Dermis blood vessel endothelial cell (primary cell): ENCODE measurements around the gene PPM1E. TPM values are rescaled to one million over a fixed set of nuclear protein-coding genes. Genes with fewer than 3 reads are reported as not detected.
"Not testable (repeated sequence)": the region's sequence is repeated elsewhere in the genome, so short reads cannot be mapped to it uniquely, and the experiment has no call there.

Experiments used
- DNase-seq: peaks from one replicate; pipeline ENCODE4 v3.0.0; 2010
- total RNA-seq: library from RNA; depleted of rRNA; stranded (reverse); fragments of >200 nt; gene quantifications from 2 replicates; pipeline ENCODE4 v1.2.3, GENCODE V29; 2014

The PPM1E gene
- under 0.01 and 0.14 TPM in 2 replicates for total RNA-seq

DNA sequence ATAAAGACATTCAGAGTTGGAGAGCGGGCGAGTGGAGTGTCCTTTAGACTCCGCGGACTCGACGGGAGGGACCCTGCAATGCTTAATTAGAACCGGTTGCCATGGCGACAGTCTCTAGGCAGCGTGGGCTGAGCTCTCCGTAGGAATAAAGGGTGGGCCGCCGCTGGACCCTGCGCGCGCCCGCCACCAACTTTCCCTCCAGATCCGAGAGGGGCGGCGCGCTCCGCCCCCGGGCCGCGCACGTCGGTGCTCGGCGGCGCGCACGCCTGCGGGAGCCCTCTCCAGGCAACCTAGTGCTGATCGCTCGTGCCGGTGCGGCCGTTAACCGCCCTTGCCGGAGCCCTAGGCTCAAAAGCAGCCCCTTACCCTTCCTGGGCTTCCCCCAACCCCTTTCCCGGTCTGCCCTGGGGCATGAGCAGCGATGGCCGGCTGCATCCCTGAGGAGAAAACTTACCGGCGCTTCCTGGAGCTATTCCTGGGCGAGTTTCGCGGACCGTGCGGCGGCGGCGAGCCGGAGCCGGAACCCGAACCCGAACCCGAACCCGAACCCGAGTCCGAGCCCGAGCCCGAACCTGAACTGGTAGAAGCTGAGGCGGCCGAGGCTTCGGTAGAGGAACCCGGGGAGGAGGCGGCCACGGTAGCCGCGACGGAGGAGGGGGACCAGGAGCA, at the start of gene PPM1E:
Gene PPM1E (plus strand): TSS at position 278 of the 669 bp plus-strand sequence.
- peak; percentile 59 for DNase-seq

DNA sequence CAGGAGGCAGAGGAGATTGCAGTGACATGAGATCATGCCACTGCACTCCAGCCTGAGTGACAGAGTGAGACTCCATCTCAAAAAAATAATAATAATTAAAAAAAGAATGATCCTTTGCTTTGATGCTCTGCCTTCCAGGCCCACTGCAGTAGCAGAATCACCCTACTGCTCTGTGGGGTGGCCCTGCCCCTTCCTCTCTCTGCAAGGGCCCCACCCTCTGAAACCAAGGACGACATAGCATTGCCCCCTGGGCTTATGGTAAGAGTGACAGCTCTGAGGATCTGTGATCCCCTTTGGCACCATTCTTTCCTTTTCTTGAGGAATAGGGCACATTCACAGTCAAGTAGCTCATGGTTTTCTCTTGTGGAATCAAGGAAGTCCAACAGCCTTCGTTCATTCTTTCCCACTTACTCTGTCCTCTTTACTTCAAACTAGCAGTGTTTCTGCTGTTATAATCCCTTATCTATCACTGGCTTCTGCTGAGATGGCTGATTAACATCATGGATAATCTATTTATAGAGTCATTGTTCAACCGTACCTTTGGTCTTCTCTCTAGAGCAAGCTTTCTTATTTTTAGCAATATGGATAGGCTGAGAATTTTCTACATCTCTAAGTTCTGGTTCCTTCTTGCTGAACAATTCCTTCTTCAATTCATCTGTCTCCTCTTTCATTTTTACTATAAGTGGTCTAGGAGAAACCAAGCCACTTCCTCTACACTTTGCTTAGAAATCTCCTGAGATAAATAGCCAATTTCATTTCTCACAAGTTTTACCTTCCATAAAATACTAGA, 49.1 kb upstream of the PPM1E start:
- DNase-seq = no peak

DNA sequence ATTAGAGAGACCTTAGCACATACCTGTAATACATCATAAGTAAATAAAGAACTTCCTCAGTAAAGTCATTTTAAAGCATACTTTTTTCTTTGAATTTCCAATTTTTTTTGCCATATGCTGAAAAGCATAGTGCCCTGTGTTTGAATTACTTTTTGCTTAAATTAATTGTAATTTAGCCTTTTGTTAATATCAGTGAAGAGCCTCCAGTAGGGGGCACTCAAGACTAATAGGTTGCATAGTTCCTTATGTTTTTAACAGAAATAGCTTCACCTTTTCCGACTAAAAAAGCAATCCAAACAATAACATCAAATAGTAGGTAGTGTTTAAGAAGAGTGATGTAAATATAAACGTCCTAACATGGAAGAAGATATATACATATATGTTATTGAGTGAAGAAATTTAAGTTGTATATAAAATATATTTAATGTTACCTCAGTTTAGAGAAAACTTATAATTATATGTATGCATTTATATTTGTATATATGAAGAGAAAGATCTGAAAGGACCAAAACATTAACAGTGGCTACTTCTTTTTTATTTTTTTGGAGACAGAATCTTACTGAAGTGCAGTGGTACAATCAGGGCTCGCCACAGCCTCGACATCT, 44.6 kb upstream of the PPM1E start:
- DNase-seq = peak; percentile 82

GRCh38 chr17:58722274-58722673, 33.4 kb upstream of the PPM1E start:
- DNase-seq = no peak

DNA sequence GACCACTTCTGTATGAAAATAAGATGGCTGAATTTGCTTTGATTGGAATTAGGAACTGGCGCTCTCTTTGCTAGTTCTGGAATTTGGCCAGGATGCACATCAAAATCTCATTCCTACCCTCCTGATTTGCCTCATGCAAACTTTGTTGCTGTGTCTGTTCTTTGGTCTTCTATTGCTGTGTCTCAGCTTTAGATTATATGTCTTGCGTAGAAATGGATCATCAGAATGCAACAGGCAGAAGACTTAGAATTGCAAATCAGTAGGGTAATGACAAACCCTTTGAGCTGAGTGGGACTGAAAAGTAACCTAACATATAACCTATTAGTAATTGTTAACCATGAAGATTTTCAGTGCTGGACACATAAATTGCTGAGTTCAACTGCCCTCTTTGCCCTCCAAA, 33.0 kb upstream of the PPM1E start:
- no peak for DNase-seq

GRCh38 chr17:58728798-58729197, 26.9 kb upstream of the PPM1E start:
- DNase-seq = no peak

DNA sequence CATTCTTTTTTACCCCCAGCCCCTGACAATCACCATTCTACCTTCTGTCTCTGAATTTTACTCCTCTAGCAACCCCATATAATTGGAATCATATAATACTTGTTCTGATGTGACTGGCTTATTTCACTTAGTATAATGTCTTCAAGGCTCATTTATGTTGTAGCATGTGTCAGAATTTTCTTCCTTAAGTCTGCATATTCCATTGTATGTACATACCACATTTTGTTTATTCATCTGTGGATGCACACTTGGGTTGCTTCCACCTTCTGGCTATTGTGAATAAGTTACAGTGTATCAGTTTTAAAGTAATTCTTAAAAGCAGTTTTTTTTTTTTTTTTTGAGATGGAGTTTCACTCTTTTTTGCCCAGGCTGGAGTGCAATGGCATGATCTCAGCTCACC, 24.7 kb upstream of the PPM1E start:
- DNase-seq = no peak

DNA sequence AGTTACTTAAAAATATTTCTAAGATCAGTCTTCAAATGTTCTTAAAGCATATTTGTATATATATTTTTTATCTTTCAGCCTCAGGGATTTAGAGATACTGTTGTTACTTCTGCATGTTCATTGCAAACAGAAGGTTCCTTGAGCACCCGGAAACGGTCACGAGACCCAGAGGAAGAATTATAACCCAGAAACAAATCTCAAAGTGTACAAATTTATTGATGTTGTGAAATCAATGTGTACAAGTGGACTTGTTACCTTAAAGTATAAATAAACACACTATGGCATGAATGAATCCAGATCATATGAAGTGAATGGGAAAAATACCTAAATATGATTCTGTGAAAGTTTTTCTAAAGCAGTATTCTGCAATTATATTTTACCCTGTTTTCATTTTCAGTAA, 21.6 kb upstream of the PPM1E start:
- DNase-seq = no peak

GRCh38 chr17:58734811-58735210, 20.8 kb upstream of the PPM1E start:
- DNase-seq = no peak

- DNase-seq = no peak
These were observed 14.5 kb upstream of the PPM1E start for GRCh38 chr17:58741121-58741625.

DNA sequence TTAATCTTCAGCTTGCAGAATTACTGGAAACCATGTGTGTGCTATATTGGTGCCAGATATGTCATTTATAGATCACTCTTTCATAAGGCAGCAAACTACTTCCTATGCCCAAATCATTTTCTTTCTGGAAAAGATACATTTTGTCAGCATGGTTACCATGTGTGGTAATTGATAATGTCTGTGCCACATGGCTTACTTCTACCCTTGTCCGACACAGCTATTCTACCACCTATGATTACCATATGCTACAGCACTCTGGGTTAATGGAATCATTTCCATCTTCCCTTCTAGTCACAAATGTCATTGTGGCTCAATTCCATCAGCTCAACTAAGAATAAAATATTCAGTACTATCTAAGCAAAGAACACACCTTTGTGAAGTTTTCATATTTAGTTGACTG, 8.0 kb upstream of the PPM1E start:
- DNase-seq = no peak

DNA sequence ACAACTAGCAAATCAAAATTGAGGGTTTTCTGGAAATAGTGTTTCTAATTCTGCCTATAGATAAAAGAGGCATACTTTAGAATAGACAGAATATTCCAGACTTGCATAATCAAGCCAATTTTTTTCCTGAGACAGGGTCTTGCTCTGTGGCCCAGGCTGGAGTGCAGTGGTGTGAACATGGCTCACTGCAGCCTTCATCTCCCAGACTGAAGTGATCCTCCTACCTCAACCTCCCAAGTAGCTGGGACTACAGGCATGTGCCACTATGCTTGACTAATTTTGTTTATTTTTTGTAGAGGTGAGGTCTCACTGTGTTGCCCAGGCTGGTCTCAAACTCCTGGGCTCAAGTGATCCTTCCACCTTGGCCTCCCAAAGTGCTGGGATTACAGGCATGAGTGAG, 6.0 kb upstream of the PPM1E start:
- not testable (repeated sequence) for DNase-seq

DNA sequence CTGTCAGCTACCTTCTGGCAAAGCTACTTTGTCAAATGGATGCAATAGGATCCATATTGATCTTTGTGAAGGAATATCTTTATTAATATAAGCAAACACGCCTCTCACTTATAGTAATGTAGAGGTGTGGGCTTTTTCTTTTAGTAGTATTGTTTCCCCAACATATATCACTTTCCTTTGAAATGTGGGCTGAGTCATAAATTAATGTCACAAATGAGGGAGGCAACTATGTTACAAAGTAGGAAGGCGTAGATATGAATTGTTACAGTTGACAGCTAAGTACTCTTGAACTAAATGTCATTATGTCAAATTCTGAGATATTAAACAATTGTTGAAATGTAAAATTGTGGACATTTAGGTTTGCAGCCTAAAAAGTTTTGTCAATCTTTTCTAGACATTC, 2.6 kb upstream of the PPM1E start:
- no peak for DNase-seq

- no peak for DNase-seq
These were observed 431 bp upstream of the PPM1E start for GRCh38 chr17:58755269-58755576.

GRCh38 chr17:58756246-58757161, 850 bp downstream of the PPM1E start:
- DNase-seq = peak; percentile 1

DNA sequence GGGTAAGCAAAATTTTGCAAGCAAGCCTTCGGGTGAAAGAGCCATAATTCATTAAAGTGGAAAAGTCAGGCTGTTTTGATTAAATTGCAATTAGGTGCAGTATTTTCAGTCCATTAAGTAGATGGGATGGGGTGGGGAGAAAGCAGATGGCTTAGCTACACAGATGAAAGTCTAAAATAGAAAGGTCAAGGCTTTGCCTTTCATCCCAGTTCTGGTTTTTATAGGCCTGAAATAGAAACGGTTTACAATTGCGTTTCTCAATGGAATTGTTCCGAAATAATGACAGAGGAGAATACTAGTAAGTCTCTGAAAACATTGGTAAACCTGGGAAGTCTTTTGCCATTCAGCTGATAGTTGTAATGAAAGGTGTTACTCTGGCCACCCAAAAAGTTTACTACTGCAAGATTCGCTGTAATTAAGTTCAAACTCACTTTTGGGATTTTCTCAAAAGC, 1.5 kb downstream of the PPM1E start:
- no peak for DNase-seq

DNA sequence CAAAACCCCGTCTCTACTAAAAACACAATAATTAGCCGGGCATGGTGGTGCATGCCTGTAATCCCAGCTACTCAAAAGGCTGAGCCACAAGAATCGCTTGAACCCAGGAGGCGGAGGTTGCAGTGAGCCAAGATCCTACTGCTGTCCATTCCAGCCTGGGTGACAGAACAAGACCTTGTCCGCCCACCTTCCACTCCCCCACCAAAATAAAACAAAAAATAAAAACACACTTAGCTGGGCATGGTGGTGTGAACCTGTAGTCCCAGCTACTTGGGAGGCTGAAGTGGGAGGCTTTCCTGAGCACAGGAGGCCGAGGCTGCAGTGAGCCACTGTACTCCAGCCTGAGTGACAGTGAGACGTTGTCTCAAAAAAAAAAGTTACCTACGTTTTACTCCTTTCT, 3.2 kb downstream of the PPM1E start:
- DNase-seq = no peak

DNA sequence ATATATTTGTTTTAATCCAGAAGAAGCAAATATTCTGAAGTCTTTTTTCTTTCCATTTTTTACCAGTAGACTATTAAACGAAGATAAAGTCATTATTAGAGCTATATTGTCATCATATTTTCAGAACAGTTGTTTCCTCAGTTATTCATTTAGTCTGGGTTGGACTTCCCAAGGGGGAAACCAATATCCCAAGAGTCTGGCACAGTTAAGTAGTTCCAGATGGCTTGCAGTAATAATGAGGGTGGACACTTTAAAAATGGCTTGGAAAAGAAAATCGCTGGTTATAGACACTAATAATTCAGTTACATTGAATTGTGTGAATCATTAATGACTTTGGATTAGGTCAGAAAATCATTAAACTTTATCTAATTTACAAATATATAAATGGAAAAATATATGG, 3.9 kb downstream of the PPM1E start:
- DNase-seq = no peak

DNA sequence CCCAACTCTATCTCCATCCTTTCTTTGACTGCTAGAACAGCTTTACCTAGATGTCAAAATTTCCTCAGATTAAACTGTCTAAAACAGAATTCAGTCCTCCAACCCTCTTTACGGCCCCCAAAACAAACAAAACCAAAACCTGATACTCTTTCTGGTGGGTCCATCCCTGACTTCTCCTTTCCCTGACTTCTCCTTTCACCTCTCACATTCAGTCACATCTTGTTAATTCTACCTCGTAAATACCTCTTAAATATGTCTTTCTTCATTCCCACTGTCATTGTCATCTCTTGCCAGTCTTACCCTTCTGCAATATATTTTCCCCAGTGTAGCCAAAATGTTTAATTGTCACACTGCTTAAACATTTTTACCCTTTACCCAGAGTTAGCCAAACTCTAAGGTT, 4.6 kb downstream of the PPM1E start:
- DNase-seq = no peak

- DNase-seq = no peak
These were observed 7.6 kb downstream of the PPM1E start for GRCh38 chr17:58763263-58763662.

DNA sequence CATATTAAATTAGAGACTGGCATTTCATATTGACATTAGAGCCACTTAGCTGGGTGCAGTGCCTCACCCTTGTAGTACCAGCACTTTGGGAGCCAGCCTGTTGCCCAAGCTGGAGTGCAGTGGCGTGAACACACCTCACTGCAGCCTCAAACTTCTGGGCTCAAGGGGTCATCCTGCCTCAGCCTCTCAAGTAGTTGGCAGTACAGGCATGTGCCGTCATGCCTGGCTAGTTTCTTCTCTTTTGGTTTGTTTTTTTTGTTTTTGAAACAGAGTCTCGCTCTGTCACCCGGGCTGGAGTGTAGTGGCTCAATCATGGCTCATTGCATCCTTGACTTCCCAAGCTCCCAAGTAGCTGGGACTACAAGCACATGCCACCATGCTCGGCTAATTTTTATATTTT, 8.7 kb downstream of the PPM1E start:
- DNase-seq = no peak

DNA sequence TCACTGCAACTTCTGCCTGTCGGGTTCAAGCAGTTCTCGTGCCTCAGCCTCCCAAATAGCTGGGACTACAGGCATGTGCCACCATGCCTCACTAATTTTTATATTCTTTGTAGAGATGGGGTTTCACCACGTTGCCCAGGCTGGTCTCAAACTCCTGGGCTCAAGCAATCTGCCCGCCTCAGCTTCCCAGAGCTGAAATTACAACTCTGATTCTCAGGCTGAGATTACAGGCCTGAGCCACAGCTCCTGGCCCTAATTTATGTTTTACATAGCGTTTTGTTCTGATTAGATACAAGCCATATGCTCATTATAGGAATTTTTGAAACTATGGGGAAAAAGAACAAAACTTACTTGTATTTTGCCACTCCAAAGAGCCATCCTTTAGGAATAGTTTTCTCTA, 22.8 kb downstream of the PPM1E start:
- not testable (repeated sequence) for DNase-seq

DNA sequence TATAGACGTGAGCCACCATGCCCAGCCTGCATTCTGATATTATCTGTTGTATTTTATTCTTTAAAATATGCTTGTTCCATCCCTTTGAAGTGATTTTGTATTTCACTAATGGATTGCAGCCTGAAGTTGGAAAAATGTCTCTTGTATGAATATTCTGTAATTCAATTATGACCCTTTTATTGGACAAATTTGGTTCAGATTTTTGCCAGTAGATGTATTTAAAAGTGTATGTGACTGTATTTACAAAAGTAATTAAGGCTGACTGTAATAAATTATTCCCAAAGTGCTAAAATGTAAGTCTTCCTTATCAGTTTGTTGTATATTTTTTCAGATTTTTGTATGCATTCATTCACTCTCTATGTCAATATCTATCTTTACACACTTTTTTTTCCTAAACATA, 23.8 kb downstream of the PPM1E start:
- DNase-seq = no peak
